Panc1 (cell line): ENCODE measurements around the gene DNASE1L2.

Source experiments
- SIN3A ChIP-seq: IDR thresholded peaks from 2 replicates; pipeline ENCODE4 v1.6.1; 2012; ENCODE audit warnings: low read depth, mild to moderate bottlenecking, low read length, moderate library complexity, borderline replicate concordance; ENCODE audit not compliant: insufficient read depth
- TCF7L2 ChIP-seq: IDR thresholded peaks from 2 replicates; pipeline ENCODE4 v1.6.1; 2011; ENCODE audit warnings: mild to moderate bottlenecking, low read depth, low read length, inconsistent platforms
- TF ChIP-seq, protein P1 (sequence below): fragments of 450-650 bp; IDR thresholded peaks from 2 replicates; pipeline ENCODE4 v1.5.1; 2017; ENCODE audit warnings: mild to moderate bottlenecking
- TF ChIP-seq, protein P2 (sequence below), 2 experiments: IDR thresholded peaks; 2 replicates each; pipeline ENCODE4 v1.6.1; 2011 to 2012; ENCODE audit warnings: low read depth in 2 of 2, control low read depth in 1 of 2, low read length in 1 of 2, mild to moderate bottlenecking in 1 of 2, moderate library complexity in 1 of 2; ENCODE audit not compliant: insufficient read depth in 1 of 2

DNA sequence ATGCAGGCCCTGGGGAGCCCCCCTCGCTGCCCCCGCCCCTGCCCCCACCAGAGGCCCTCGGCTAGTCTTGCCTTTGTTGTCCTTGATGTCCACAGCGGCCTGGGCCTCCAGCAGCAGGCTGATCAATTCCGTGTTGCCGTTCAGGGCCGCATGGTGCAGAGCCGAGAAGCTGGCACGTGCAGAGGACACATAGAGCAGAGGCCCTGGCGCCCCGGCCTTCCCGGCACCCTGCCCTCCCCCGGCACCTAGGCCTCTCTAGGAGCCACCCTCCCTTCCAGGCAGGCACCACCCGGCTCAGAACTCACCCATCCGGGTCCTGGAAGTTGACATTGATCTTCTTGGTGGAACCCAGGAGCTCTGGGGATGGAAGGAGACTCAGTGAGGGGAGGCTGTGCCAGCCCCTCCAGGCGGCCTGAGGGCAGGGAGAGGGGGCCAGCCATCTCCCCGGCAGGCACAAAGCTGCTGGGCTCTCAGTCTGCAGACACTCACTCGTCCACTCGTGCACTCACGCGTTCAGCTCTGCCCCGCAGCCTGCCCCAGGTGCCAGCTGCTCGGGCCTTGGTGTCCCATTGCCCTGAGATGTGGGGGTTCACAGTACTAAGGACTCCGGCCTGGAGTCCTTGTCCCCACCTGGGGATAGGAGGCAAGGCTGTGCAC is 46.1 kb upstream of the DNASE1L2 start:
- TF ChIP-seq, protein P1, sequence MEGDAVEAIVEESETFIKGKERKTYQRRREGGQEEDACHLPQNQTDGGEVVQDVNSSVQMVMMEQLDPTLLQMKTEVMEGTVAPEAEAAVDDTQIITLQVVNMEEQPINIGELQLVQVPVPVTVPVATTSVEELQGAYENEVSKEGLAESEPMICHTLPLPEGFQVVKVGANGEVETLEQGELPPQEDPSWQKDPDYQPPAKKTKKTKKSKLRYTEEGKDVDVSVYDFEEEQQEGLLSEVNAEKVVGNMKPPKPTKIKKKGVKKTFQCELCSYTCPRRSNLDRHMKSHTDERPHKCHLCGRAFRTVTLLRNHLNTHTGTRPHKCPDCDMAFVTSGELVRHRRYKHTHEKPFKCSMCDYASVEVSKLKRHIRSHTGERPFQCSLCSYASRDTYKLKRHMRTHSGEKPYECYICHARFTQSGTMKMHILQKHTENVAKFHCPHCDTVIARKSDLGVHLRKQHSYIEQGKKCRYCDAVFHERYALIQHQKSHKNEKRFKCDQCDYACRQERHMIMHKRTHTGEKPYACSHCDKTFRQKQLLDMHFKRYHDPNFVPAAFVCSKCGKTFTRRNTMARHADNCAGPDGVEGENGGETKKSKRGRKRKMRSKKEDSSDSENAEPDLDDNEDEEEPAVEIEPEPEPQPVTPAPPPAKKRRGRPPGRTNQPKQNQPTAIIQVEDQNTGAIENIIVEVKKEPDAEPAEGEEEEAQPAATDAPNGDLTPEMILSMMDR, result no peak
- TF ChIP-seq, protein P2, sequence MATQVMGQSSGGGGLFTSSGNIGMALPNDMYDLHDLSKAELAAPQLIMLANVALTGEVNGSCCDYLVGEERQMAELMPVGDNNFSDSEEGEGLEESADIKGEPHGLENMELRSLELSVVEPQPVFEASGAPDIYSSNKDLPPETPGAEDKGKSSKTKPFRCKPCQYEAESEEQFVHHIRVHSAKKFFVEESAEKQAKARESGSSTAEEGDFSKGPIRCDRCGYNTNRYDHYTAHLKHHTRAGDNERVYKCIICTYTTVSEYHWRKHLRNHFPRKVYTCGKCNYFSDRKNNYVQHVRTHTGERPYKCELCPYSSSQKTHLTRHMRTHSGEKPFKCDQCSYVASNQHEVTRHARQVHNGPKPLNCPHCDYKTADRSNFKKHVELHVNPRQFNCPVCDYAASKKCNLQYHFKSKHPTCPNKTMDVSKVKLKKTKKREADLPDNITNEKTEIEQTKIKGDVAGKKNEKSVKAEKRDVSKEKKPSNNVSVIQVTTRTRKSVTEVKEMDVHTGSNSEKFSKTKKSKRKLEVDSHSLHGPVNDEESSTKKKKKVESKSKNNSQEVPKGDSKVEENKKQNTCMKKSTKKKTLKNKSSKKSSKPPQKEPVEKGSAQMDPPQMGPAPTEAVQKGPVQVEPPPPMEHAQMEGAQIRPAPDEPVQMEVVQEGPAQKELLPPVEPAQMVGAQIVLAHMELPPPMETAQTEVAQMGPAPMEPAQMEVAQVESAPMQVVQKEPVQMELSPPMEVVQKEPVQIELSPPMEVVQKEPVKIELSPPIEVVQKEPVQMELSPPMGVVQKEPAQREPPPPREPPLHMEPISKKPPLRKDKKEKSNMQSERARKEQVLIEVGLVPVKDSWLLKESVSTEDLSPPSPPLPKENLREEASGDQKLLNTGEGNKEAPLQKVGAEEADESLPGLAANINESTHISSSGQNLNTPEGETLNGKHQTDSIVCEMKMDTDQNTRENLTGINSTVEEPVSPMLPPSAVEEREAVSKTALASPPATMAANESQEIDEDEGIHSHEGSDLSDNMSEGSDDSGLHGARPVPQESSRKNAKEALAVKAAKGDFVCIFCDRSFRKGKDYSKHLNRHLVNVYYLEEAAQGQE (IDR thresholded peaks at IDR 0.05; ENCODE audit: insufficient read depth in 1 of 2, low read depth in 2 of 2, low read length in 1 of 2), result no peak
- TF ChIP-seq SIN3A (no peak), TCF7L2 (no peak)
